ENCODE results near the gene MVP.
"Not testable (repeated sequence)": the region's sequence is repeated elsewhere in the genome, so short reads cannot be mapped to it uniquely, and the experiment has no call there.

Gene MVP

GRCh38 chr16:29843931-29844330 lies 23.7 kb downstream of the MVP start:
- DNase-seq (ENCODE audit: low spot score) = no peak

GRCh38 chr16:29844575-29845331 lies 24.5 kb downstream of the MVP start:
- DNase-seq (ENCODE audit: low spot score) = no peak

GRCh38 chr16:29845656-29846055 lies 25.4 kb downstream of the MVP start:
- no peak for DNase-seq (ENCODE audit: low spot score)

GRCh38 chr16:29848420-29849297 lies 28.4 kb downstream of the MVP start:
- DNase-seq (ENCODE audit: low spot score) = peak; percentile 69

GRCh38 chr16:29849505-29849904 lies 29.2 kb downstream of the MVP start:
- DNase-seq (ENCODE audit: low spot score) = no peak

- DNase-seq (ENCODE audit: low spot score) = no peak
These were observed 30.7 kb downstream of the MVP start for GRCh38 chr16:29850998-29851397.

GRCh38 chr16:29852654-29853053 lies 32.4 kb downstream of the MVP start:
- peak; percentile 58 for DNase-seq (ENCODE audit: low spot score)

- DNase-seq (ENCODE audit: low spot score) = no peak
These were observed 34.3 kb downstream of the MVP start for GRCh38 chr16:29854520-29855100.

- DNase-seq (ENCODE audit: low spot score) = no peak
These were observed 37.0 kb downstream of the MVP start for GRCh38 chr16:29857133-29857760.

GRCh38 chr16:29858149-29858849 lies 38.0 kb downstream of the MVP start:
- DNase-seq (ENCODE audit: low spot score) = no peak

GRCh38 chr16:29858974-29859373 lies 38.7 kb downstream of the MVP start:
- no peak for DNase-seq (ENCODE audit: low spot score)

- no peak for DNase-seq (ENCODE audit: low spot score)
These were observed 40.0 kb downstream of the MVP start for GRCh38 chr16:29860218-29860617.

GRCh38 chr16:29862383-29862883 lies 42.2 kb downstream of the MVP start:
- DNase-seq (ENCODE audit: low spot score) = no peak

GRCh38 chr16:29862884-29863668 lies 42.8 kb downstream of the MVP start, which contains the start of gene CDIPT:
CDIPT (minus strand) TSS chr16:29863226; CDS start chr16:29862857, 369 bp downstream.
- DNase-seq (ENCODE audit: low spot score) = peak; percentile 93

GRCh38 chr16:29863669-29863984 lies 43.4 kb downstream of the MVP start:
- DNase-seq (ENCODE audit: low spot score) = no peak

- no peak for DNase-seq (ENCODE audit: low spot score)
These were observed 43.9 kb downstream of the MVP start for GRCh38 chr16:29864205-29864604.

- no peak for DNase-seq (ENCODE audit: low spot score)
These were observed 48.2 kb downstream of the MVP start for GRCh38 chr16:29868396-29869009.

- not testable (repeated sequence) for DNase-seq (ENCODE audit: low spot score)
These were observed 48.8 kb downstream of the MVP start for GRCh38 chr16:29869067-29869466.

GRCh38 chr16:29871822-29872546 lies 51.7 kb downstream of the MVP start:
- no peak for DNase-seq (ENCODE audit: low spot score)

GRCh38 chr16:29873319-29873718 lies 53.1 kb downstream of the MVP start:
- DNase-seq (ENCODE audit: low spot score) = no peak

Measured in kidney capillary endothelial cell (primary cell).